GM19240 (cell line): ENCODE data around the gene GATC.

Experiments used
- DNase-seq: peaks from one replicate; pipeline ENCODE4 v3.0.0; 2011; ENCODE audit warnings: low spot score; ENCODE audit not compliant: insufficient read length

The GATC gene, protein sequence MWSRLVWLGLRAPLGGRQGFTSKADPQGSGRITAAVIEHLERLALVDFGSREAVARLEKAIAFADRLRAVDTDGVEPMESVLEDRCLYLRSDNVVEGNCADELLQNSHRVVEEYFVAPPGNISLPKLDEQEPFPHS

DNA sequence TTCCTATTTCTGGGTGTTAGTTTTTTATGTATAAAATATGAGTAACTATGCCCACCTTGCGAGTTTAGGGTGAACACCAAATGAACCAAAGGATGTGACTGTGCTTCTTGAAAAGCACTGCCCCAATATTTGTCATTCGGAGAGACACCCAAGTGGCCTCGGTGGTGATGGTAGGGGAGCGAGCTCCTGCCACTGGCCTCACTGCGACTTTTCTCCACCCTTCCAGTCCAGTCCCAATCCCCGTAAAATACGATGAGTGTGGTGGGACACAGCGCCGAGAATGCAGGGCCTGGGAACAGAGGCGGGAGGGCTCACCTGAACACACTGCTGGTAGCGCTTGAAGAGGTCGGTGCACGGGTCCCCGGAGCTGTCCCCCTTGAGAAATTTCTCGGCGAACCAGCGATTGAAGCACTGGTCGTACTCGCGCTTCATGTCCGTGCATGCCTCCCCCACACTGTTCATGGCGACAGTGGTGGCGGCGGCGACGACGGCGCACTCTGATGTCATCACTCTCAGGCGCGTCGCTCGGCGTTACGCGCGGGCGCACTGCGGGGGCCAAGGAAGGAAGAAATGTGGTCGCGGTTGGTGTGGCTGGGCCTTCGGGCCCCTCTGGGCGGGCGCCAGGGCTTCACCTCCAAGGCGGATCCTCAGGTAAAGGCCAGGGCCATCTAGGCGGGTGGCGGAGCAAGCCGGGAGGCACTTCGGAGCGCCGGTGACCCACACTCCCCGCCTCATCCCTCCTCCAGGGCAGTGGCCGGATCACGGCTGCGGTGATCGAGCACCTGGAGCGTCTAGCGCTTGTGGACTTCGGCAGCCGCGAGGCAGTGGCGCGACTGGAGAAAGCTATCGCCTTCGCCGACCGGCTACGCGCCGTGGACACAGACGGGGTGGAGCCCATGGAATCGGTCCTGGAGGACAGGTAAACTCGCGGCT, at the start of gene GATC, which contains the start of gene TRIAP1:
Gene GATC, plus strand, starts transcription at position 534 of the 933 bp plus-strand sequence. Its CDS starts 37 bp downstream, at position 571.
Gene TRIAP1, minus strand, starts transcription at position 474 of the 933 bp plus-strand sequence. Its CDS starts 12 bp downstream, at position 462.
- DNase-seq: peak; percentile 45

DNA sequence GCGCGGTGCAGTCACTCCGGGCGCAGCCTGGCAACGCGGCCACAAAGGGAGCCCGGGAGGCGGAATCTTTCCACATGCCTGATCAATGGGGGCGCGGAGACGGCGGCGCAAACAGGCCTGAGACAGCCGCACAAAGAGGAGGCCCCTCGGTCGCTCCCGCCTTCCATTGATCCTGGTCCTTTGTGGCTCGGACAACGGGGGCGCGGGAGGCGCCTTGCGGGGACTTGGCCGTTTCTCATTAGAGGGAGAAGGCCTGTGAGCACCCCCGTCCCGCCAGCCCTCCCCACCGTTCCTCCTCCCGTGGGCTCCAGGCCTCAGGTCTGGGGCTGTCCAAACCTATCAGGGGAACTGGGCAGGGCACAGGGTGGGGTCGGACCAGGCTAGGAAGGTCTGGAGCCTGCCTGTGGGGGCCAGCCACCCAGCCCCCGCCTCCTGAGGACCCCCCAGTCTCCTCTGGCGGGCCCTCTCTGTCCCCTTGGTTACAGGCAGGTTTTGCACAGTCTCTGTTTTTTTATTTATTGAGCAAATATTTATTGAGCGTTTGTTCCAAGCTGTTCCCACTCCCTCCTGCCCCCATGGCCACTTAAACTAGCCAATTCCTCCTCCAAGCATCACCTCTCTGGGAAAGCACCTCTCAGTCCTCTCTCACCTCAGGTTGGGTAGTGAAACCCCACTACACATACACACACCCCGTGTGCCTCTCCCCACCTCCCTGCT, 48.3 kb upstream of the GATC start:
- DNase-seq: no peak

DNA sequence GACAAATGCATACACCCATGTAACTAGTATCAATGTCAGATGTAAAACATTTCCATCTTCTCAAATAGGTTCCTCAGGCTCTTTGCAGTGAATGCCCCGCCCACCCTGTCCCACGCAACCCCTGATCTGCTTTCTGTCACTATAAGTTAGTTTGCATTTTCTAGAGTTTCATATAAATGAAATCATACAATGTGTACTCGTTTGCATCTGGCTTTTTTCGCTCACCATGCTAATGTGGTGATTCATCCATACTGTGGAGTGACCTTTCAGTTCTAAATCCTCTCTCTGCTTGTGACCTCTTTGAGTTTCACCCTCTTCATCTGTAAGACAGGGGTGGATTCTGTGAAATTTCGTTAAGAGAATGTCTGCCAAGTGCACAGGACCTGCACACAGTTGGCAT, 46.7 kb upstream of the GATC start:
- DNase-seq: no peak

DNA sequence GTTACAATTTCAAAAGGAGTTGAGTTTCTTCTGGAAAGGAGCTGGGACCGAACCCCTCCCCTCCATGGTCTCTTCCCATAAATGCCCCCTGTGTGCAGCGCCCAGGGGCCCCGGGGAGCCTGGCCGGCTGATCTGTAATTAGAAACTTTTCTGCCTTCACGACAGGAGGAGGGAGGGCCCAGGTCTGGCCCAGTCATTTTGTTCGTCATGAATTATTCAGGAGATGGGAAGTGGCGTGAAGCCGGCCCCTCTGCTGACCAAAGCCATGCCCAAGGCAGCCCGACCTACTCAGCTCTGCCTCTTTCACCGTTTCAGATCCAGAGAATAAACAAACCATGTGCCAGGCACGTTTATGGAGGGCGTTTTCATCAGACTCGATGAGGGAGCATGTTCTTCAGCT, 44.0 kb upstream of the GATC start:
- no peak for DNase-seq

DNA sequence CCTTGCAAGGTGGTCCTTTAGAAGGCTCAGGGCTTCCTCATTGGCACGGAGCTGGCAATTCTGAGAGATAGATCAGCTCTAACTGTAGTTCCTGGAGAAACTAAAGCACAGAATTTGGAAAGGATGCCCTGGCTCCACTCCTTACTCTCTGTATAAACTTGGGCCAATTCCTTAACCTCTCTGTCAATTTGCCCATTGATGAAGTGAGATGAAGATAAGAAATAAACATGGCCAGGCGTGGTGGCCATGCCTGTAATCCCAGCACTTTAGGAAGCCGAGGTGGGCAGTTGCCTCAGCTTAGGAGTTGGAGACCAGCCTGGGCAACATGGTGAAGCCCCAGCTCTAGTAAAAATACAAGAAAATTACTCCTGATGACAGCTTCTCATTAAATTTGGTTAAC, 42.4 kb upstream of the GATC start:
- DNase-seq: no peak

DNA sequence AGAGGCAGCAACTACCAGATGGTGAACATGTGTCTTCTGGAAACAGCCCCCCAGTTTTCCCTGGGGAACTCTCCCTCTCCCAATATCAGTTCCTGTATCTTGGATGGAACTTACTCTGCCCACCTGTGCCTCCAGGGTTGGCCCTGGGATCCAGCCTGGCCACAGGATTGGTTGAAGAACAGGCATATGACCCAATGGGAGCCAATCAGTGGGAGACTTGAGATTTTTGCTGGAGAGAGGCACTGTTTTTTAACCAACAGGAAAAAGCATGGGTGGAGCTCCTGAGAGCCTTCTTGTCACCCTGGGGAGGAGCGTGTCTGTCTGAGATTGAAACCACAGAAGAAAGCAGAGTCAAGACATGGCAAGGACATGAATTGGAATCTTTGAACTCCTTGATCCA, 42.0 kb upstream of the GATC start:
- DNase-seq: no peak

DNA sequence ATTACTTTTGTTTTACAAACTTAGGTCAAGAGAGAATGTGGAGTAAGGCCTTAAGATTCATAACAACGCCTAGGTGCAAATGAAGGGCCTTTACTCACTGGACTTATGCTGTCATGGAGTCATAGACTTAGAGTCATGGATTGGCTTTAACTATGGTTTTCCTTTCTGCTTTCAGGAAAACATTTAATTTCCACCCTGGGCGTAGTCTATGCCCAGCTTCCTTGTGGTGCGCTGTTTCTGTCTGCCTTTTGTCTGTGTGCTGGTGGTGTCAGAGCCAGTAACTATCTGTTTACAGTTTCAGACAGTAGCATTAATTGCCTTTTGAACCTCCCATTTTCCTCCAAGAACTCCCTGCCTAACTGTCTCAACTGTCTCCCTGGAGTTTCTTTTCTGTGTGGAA, 40.2 kb upstream of the GATC start:
- DNase-seq: no peak

DNA sequence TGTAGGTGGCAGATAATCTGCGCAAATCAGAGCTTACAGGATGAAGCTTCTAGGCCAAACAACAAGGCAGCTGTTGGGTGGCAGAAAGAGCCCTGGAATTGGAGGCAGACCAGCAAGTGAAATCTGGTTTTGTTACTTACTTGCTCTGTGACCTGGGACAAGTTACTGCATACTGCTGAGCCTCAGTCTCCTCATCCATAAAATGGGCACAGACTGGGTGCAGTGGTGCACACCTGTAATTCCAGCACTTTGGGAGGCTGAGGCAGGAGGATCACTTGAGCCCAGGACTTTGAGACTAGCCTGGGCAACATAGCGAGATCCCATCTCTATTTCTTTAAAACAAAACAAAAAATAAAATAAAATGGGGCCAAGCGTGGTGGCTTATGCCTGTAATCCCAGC, 39.7 kb upstream of the GATC start:
- no peak for DNase-seq

DNA sequence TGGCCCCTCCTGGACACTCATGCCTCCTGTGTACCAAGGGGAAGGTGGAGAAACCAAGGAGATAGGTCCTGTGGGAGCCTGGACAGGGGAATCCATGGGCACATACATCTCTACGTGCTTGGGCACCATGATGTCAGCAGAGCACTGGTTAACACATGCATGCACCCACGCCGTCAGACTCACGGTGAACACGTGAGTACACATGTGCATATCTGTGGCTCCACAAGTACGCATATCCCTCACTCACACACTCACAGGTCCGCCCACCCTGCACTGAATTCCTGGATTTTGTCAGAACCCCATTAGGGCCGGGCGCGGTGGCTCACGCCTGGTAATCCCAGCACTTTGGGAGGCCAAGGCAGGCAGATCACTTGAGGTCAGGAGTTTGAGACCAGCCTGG, 37.5 kb upstream of the GATC start:
- DNase-seq: no peak

DNA sequence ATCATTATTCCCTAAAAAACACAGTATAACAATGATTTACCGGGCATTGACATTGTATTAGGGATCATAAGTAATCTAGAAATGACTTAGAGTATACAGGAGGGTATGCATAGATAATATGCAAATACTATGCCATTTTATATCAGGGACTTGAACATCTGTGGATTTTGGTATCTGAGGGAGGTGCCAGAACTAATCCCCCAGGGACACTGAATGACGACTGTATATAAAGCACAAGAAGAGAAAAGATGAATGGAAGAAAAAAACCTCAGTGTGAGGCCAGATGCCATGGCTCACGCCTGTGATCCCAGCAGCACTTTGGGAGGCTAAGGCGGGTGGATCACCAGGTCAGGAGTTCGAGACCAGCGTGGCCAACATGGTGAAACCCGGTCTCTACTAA, 33.8 kb upstream of the GATC start:
- DNase-seq: no peak

DNA sequence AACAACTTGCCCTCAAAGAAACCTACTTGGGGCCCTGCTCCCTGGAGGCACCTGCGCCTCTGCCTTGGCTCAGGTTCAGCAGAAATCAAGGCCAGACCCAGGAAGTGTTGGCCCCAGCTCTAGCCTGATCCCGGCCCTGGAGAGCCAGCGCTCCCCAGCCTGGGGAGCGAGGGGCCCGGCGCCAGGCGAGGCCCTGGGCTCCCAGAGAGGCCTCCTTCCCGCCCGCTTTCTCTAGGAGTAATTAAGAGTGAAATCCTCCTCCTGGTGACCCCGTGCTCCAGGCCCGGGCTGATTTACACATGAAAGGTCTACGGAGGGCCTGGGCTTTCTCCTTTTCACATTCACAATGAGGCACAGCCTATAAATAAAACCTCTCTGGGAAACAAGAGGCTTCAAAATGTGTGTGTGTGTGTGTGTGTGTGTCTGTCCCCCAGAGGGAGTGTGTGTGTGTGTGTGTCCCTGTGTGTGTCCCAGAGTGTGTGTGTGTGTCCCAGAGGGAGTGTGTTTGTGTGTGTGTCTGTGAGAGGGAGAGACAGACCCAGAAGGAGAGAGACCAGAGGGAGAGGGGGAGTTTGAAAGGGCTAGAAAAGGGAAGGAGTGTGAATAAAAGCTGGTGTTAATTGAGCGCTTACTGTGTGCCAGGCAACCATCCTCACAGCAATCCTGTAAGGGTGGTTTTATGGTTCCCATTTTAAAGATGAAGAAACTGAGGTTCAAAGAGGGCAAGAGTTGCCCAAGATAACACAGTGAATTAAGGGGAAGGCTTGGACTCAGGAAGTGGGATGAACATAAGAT, 32.1 kb upstream of the GATC start:
- DNase-seq: no peak

DNA sequence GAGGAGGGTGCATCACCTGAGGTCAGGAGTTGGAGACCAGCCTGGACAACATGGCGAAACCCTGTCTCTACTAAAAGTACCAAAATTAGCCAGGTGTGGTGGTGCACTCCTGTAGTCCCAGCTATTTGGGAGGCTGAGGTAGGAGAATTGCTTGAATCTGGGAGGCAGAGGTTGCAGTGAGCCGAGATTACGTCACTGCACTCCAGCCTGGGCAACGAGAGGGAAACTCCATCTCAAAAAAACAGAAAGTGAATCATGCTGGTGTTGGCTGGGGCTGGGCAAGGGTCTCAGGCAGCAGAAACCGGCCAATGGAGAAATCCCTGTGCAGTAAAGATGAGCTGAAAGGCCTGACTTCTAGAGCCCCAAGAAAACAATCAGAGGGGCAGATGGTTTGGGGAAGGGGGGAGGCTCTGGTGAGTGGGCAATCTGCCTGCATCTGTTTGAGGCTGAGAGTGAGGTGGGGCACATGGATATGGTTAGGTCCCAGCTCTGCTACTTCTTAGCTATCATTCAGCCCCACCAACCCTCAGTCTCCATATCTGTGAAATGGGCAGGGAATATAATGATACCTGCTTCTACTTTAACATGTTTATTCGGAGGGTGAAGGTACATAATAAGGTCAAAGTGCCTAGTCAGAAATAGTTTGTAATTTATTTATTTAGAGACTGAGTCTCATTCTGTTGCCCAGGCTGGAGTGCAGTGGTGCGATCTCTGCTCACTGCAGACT, 29.6 kb upstream of the GATC start:
- no peak for DNase-seq

DNA sequence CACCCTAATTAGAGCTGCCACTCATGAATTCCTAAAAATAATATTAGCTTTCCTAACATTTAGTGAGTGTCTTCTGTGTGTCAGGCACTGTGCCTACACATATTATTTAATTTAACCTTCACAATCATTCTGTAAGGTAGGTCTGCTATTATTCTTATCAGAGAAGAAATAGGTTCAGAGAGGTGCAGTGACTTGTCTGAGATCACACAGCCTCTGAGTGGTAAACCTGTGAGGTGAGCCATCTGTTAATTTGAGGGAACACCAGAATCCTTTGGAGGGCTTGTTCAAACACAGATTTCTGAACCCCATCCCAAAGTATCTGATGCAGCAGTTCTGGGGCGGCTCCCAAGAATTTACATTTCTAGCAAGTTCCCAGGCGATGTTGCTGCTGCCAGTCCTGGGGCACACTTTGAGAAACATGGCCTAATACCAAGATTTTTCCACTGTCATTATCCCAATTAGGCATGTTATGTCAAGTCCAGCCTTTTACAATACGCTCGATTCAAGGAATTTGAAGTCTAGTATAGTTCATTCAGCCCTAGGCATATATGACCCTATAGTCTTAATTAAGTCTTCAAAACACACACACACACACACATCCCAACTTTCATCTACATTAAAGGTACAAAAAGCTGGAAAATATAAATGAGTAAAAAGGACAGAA, 28.2 kb upstream of the GATC start:
- DNase-seq: no peak

DNA sequence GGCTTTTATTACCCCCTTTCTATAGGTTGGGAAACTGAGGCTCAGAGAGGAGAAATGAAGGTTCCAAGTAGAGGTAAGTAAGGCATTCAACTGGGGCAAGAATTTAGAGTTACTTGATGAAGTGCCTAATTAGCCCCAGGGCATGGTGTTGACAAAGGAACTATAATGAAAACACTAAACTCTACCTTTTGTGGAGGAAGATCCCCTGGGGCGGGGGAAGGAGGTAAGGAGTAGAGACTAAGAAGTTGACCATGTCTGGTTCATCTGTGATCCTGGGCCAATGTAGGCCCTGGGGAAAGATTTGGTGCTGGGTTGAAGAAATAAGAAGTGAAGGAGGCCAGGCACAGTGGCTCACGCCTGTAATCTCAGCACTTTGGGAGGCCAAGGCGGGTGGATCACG, 24.5 kb upstream of the GATC start:
- no peak for DNase-seq

DNA sequence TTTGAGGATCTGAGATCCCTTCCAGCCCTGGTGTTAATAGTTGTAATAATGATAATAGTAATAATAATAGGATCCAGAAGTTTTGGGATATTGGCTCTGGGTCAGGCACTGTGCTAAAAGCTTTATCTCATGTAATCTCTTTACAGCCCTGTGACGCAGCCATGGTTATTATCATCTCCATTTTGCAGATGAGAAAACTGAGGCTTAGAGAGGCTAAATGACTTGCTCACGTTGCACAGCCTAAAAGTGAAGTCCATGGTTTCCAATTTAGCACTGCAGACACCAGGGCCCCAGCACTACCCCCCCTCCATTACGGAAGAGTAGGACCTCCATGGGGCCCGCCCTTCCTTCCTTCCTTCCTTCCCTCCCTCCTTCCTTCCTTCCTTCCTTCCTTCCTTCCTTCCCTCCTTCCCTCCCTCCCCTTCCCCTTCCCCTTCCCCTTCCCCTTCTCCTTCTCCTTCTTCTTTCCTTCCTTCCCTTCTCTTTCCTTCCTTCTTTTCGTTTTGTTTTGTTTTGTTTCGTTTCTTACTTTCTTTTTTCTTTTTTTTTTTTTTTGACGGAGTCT, 23.3 kb upstream of the GATC start:
- no peak for DNase-seq

DNA sequence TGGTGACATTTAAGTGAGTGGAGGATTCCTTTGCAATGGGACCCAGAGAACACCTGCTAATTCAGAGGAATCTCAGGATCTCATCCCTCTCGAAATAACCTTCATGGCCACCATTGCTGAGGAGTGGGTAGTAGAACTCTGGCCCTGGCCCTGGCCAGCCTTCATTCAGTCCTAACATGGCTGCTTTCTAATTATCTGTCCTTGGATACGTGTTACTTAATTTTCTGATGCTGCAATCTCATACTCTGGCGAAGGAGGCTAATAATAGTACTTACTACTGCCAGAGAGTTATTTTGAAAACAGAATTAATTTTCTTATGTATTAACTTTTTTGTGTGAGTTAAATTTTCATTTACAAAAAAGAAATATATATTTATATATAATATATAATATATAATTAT, 20.4 kb upstream of the GATC start:
- no peak for DNase-seq

DNA sequence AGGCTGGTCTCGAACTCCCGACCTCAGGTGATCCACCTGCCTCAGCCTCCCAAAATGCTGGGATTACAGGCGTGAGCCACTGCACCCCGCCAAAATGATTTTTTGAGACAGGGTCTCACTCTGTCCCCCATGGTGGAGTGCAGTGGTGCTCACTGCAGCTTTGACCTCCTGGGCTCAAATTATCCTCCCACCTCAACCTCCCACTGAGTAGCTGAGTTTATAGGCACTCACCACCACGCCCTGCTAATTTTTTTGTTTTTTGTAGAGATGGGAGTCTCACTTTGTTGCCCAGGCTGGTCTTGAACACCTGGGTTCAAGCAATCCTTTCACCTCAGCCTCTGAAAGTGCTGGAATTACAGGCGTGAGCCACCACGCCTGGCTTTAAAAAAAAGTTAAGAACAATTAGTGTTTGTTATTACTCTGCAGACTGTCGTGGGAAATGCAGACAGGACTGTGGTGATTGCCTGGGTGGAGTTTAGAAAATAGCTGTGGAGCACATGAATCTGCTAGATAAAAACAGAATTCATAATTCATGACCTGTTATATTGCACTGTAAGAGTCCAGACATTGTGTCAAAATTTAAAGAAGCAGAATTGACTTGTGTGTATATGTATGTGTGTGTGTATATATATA, 17.5 kb upstream of the GATC start:
- DNase-seq: no peak

DNA sequence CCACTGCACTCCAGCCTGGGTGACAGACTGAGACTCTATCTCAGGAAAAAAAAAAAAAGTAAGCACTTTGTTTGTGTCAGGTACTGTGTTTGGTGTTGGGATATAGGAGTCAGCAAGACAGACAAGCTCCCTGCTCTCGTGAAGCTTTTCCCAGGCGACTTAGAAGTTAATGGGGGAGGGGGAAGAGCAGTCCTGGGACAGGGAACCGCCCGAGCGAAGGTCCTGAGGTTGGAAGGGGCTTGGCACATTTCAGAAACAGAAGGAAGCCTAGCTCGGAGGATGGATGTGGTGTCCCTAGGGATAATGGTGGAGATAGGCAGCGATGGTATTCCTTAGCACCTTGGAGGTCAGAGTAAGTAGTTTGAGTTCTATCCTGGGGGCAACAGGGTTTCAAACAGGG, 16.9 kb upstream of the GATC start:
- DNase-seq: no peak

DNA sequence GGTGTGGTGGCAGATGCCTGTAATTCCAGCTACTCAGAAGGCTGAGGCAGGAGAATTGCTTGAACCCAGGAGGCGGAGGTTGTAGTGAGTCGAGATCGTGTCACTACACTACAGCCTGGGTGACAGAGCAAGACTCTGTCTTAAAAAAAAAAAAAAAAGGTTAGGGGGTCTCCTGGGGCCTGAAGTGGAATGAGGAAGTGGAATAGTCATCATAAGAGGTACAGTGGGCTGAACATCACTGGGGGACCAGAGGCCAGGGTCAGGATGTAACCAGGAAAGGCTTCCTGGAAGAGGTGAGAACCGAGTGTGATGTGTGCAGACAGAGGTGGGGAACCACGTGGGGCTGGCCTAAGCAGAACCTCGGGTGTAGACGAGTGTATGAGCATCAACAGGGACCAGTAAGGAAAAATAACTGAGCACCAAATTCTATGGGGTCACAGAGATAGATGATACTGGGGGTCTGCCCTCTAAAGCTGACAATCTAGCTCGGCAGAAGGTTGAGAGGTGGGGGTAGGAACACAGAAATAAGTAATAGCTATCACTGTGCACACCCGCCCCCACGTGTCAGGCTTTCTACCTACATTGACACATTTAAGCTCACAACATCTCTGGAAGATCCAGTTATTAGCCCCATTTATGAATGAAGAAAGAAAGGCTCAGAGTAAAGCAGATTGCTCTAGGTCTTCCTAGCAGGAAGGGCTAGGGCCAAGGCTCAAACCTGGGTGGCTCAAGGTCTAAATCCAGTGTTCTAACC, 13.3 kb upstream of the GATC start:
- no peak for DNase-seq
